Measurements from ENCODE around the gene STX16. TPM values are rescaled to one million over a fixed set of nuclear protein-coding genes. Genes with fewer than 3 reads are reported as not detected.

Gene STX16
- total and polyA plus RNA-seq, 2 of the 13 experiments (the other 11 are each of a cell fraction or from before 2014, with no cell fraction given), result 28.0 to 72.7 TPM

GRCh38 chr20:58650776-58651558, at the start of gene STX16 (continued):
- TF ChIP-seq HDAC6 (IDR thresholded peaks at IDR 0.05; ENCODE audit: low read depth, low read length) (no peak), SETDB1 (CRISPR knock-in tag; IDR thresholded peaks at IDR 0.05; ENCODE audit: borderline replicate concordance) (peak; percentile 87; the same call in 1 of the 2 replicates), CSRNP2 (CRISPR knock-in tag; conservative IDR thresholded peaks at IDR 0.05; ENCODE audit: low read depth) (peak; percentile 95; the same call in 1 of the 2 replicates), ZNF557 (CRISPR knock-in tag; IDR thresholded peaks at IDR 0.05) (peak; percentile 85; the same call in 1 of the 2 replicates), TBX2 (CRISPR knock-in tag; IDR thresholded peaks at IDR 0.05; ENCODE audit: borderline replicate concordance) (peak; percentile 98), AKNA (CRISPR knock-in tag; IDR thresholded peaks at IDR 0.05; ENCODE audit: borderline replicate concordance) (peak; percentile 92), ATF5 (CRISPR knock-in tag; IDR thresholded peaks at IDR 0.05; ENCODE audit: low read depth) (peak; percentile 99), KDM4B (CRISPR knock-in tag; IDR thresholded peaks at IDR 0.05) (peak; percentile 100), ZNF275 (CRISPR knock-in tag; IDR thresholded peaks at IDR 0.05; ENCODE audit: borderline replicate concordance) (peak; percentile 86), KLF16 (CRISPR knock-in tag; IDR thresholded peaks at IDR 0.05) (peak; percentile 94 to 100; a peak in 3 of 4 replicates), TARDBP (CRISPR knock-in tag; IDR thresholded peaks at IDR 0.05) (peak; percentile 100), HNRNPH1 (optimal IDR thresholded peaks at IDR 0.05; ENCODE audit: low read depth, low read length) (peak; percentile 87), ZNF503 (CRISPR knock-in tag; IDR thresholded peaks at IDR 0.05) (peak; percentile 94), ZNF225 (CRISPR knock-in tag; IDR thresholded peaks at IDR 0.05) (peak; percentile 99), XBP1 (CRISPR knock-in tag; IDR thresholded peaks at IDR 0.05) (peak; percentile 82; the same call in 1 of the 2 replicates), MXI1 (IDR thresholded peaks at IDR 0.05; ENCODE audit: borderline replicate concordance, low read depth, low read length) (peak; percentile 96)
